ENCODE data around the gene SKAP2. TPM values are rescaled to one million over a fixed set of nuclear protein-coding genes. Genes with fewer than 3 reads are reported as not detected.

The SKAP2 gene
- total and polyA plus RNA-seq, 2 of the 4 experiments (the other 2 are of a cell fraction), result 5.7 to 7.4 TPM

DNA sequence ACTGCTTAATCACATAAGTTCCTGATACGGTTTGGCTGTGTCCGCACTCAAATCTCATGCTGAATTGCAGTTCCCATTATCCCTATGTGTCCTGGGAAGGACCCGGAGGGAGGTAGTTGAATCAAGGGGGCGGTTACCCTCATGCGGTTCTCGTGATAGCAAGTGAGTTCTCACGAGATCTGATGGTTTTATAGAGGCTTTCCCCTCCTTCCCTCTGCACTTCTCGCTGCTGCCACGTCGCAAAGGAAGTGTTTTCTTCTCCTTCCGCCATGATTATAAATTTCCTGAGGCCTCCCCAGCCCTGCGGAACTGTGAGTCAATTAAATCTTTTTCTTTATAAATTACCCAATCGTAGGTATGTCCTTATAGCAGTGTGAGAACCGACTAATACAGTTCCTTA is 226.2 kb downstream of the SKAP2 start:
- Histone ChIP-seq H3K27me3 (ENCODE audit: control insufficient read depth, insufficient read depth, low read length) (peaks cover 2% of the 10 kb centered on the region; the same call in 1 of the 2 replicates), H3K9me3 (ENCODE audit: control insufficient read depth, insufficient read depth, low read length) (no peaks in the 10 kb centered on the region), H3K79me1 (ENCODE audit: low read depth in 1 of 2, low read length in 2 of 2) (no peaks in the 10 kb centered on the region), H3K36me3 (ENCODE audit: control insufficient read depth, insufficient read depth, low read length) (no peaks in the 10 kb centered on the region), H4K8ac (ENCODE audit: low read depth in 2 of 2, low read length in 2 of 2) (no peak overlapping the region), H2AK5ac (ENCODE audit: low read depth, low read length) (no peak overlapping the region), H2AFZ (replicated peaks; ENCODE audit: low read length, poor library complexity) (no peak overlapping the region), H3K14ac (replicated peaks; ENCODE audit: low read depth, low read length) (no peak overlapping the region), H2AK9ac (replicated peaks; ENCODE audit: low read depth, low read length, poor library complexity) (no peak overlapping the region), H2BK15ac (ENCODE audit: low read depth, low read length) (no peak overlapping the region), H3K4me1 (ENCODE audit: control insufficient read depth, insufficient read depth, low read length) (no peaks in the 10 kb centered on the region), H4K20me1 (ENCODE audit: insufficient read depth, low read length) (no peaks in the 10 kb centered on the region), H3K18ac (ENCODE audit: low read depth, low read length) (no peak overlapping the region), H3K9ac (ENCODE audit: low read depth, low read length) (no peak overlapping the region), H3K23ac (ENCODE audit: low read depth, low read length) (no peak overlapping the region), H3K9me1 (ENCODE audit: insufficient read depth, low read length) (peaks cover 5% of the 10 kb centered on the region; the same call in 1 of the 2 replicates), H3K56ac (ENCODE audit: extremely low read depth, insufficient read depth, low read length) (no peak overlapping the region), H4K5ac (ENCODE audit: low read depth, low read length) (no peak overlapping the region), H2BK20ac (ENCODE audit: low read depth, low read length) (no peak overlapping the region), H3K4ac (ENCODE audit: low read depth, low read length) (no peak overlapping the region), H3K4me3 (ENCODE audit: insufficient read depth, low read depth, low read length) (no peak overlapping the region), H2BK120ac (ENCODE audit: low read depth, low read length) (no peak overlapping the region), H2BK5ac (ENCODE audit: low read depth, low read length, poor library complexity, severe bottlenecking) (no peak overlapping the region), H3K27ac (ENCODE audit: insufficient read depth, low read length) (no peak overlapping the region), H3K4me2 (ENCODE audit: low read depth, low read length) (no peak overlapping the region), H4K91ac (ENCODE audit: insufficient read depth, low read depth, low read length) (no peak overlapping the region)
- ATAC-seq (ENCODE audit: low read depth), result no peak
- in situ Hi-C loops (cut with MboI; ENCODE audit: low sequenced_read_pairs), result no loop called here
- ChIA-PET CTCF (no interaction called here), POLR2A (ENCODE audit: unreplicated experiment) (no interaction called here)
- intact Hi-C loops (cut with micrococcal nuclease), result no loop called here
- no TSS peak for BruUV-seq (replicated peaks)
- TF ChIP-seq CHD1 (IDR thresholded peaks at IDR 0.05; ENCODE audit: low read depth, low read length) (no peak), ELK1 (IDR thresholded peaks at IDR 0.05; ENCODE audit: borderline replicate concordance, low read depth, low read length) (no peak), MXI1 (IDR thresholded peaks at IDR 0.05; ENCODE audit: borderline replicate concordance, low read depth, low read length) (no peak), CTCF (conservative IDR thresholded peaks at IDR 0.05; ENCODE audit: low read depth, low read length) (no peak), MAFK (IDR thresholded peaks at IDR 0.05; ENCODE audit: low read depth, low read length) (no peak), MAZ (IDR thresholded peaks at IDR 0.05; ENCODE audit: borderline replicate concordance, low read depth, low read length) (no peak), FOS (IDR thresholded peaks at IDR 0.05; ENCODE audit: low read depth, low read length) (no peak), RAD21 (IDR thresholded peaks at IDR 0.05; ENCODE audit: low read length) (no peak), POLR2A (IDR thresholded peaks at IDR 0.05; ENCODE audit: low read depth, low read length) (no peak), SMC3 (IDR thresholded peaks at IDR 0.05; ENCODE audit: low read depth, low read length) (no peak), RCOR1 (IDR thresholded peaks at IDR 0.05; ENCODE audit: insufficient replicate concordance, low read length) (no peak), BHLHE40 (IDR thresholded peaks at IDR 0.05; ENCODE audit: low read depth, low read length) (no peak), CEBPB (IDR thresholded peaks at IDR 0.05; ENCODE audit: low read depth, low read length) (no peak), NFE2L2 (IDR thresholded peaks at IDR 0.05; ENCODE audit: low read depth, low read length) (no peak), RFX5 (IDR thresholded peaks at IDR 0.05; ENCODE audit: low read depth, low read length) (no peak)
- TF ChIP-seq, protein P1, sequence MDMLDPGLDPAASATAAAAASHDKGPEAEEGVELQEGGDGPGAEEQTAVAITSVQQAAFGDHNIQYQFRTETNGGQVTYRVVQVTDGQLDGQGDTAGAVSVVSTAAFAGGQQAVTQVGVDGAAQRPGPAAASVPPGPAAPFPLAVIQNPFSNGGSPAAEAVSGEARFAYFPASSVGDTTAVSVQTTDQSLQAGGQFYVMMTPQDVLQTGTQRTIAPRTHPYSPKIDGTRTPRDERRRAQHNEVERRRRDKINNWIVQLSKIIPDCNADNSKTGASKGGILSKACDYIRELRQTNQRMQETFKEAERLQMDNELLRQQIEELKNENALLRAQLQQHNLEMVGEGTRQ (IDR thresholded peaks at IDR 0.05; ENCODE audit: low read depth, low read length), result no peak
- dilution Hi-C loops (cut with HindIII; ENCODE audit: low sequenced_read_pairs, unreplicated experiment), result no loop called here
- no CpG with 5 or more reads among the region's 14 CpGs for WGBS, 2 experiments (ENCODE audit: extremely low coverage in 2 of 2, insufficient read length in 1 of 2)
- no peak for DNase-seq
